RWPE2 (cell line): ENCODE measurements around the gene CAPN8.

ENCODE experiments used
- ATAC-seq: fragments of 200-7000 bp; cut with Tn5 transposase; 3 replicates; pipeline ENCODE4 v1.9.1; 2021; ENCODE audit warnings: low read depth
- DNase-seq: peaks from one replicate; pipeline ENCODE4 v3.0.0-alpha.2; 2020; ENCODE audit warnings: low spot score
- H3K27ac ChIP-seq: fragments of 450-650 bp; 2 replicates; pipeline ENCODE4 v1.5.1; 2017; ENCODE audit warnings: mild to moderate bottlenecking; ENCODE audit not compliant: poor library complexity, severe bottlenecking
- H3K27me3 ChIP-seq: fragments of 250-450 bp; sonication (Bioruptor Pico); 2 replicates; pipeline ENCODE4 v1.5.1; 2021; ENCODE audit warnings: mild to moderate bottlenecking, moderate library complexity; ENCODE audit not compliant: insufficient read depth, poor library complexity, severe bottlenecking
- H3K36me3 ChIP-seq: fragments of 250-450 bp; sonication (Bioruptor Pico); 2 replicates; pipeline ENCODE4 v1.5.1; 2020; ENCODE audit warnings: low read depth, mild to moderate bottlenecking, moderate library complexity
- H3K4me1 ChIP-seq: fragments of 250-450 bp; sonication (Bioruptor Pico); 2 replicates; pipeline ENCODE4 v1.5.1; 2021; ENCODE audit warnings: mild to moderate bottlenecking, moderate library complexity; ENCODE audit not compliant: insufficient read depth, poor library complexity, severe bottlenecking
- H3K4me3 ChIP-seq: fragments of 250-450 bp; sonication (Bioruptor Pico); 2 replicates; pipeline ENCODE4 v1.5.1; 2021; ENCODE audit warnings: mild to moderate bottlenecking, moderate library complexity; ENCODE audit not compliant: severe bottlenecking
- H3K9me3 ChIP-seq: fragments of 250-450 bp; sonication (Bioruptor Pico); 2 replicates; pipeline ENCODE4 v1.5.1; 2021; ENCODE audit warnings: mild to moderate bottlenecking, moderate library complexity; ENCODE audit not compliant: severe bottlenecking
- TF ChIP-seq, protein P1 (sequence below): fragments of 450-650 bp; IDR thresholded peaks from one replicate; pipeline ENCODE4 v1.5.1; 2017; ENCODE audit warnings: mild to moderate bottlenecking, moderate library complexity; ENCODE audit not compliant: poor library complexity, severe bottlenecking

Gene CAPN8

GRCh38 chr1:223515421-223515820 lies 150.1 kb downstream of the CAPN8 start:
- H3K36me3 ChIP-seq, result no peaks in the 10 kb centered on the region
- no peak overlapping the region for H3K27ac ChIP-seq
- no peaks in the 10 kb centered on the region for H3K27me3 ChIP-seq
- DNase-seq (no peak), ATAC-seq (no peak)
- H3K9me3 ChIP-seq, result no peaks in the 10 kb centered on the region
- no peak overlapping the region for H3K4me3 ChIP-seq
- TF ChIP-seq, protein P1, sequence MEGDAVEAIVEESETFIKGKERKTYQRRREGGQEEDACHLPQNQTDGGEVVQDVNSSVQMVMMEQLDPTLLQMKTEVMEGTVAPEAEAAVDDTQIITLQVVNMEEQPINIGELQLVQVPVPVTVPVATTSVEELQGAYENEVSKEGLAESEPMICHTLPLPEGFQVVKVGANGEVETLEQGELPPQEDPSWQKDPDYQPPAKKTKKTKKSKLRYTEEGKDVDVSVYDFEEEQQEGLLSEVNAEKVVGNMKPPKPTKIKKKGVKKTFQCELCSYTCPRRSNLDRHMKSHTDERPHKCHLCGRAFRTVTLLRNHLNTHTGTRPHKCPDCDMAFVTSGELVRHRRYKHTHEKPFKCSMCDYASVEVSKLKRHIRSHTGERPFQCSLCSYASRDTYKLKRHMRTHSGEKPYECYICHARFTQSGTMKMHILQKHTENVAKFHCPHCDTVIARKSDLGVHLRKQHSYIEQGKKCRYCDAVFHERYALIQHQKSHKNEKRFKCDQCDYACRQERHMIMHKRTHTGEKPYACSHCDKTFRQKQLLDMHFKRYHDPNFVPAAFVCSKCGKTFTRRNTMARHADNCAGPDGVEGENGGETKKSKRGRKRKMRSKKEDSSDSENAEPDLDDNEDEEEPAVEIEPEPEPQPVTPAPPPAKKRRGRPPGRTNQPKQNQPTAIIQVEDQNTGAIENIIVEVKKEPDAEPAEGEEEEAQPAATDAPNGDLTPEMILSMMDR, result no peak
- no peaks in the 10 kb centered on the region for H3K4me1 ChIP-seq

- no peak overlapping the region for H3K4me3 ChIP-seq
- H3K27ac ChIP-seq, result no peak overlapping the region
- H3K9me3 ChIP-seq, result no peaks in the 10 kb centered on the region
- no peaks in the 10 kb centered on the region for H3K27me3 ChIP-seq
- no peak for DNase-seq
- TF ChIP-seq, protein P1, result no peak
- no peaks in the 10 kb centered on the region for H3K36me3 ChIP-seq
- H3K4me1 ChIP-seq, result no peaks in the 10 kb centered on the region
- ATAC-seq, result no peak
Measured at GRCh38 chr1:223514644-223515043, 150.9 kb downstream of the CAPN8 start.

DNA sequence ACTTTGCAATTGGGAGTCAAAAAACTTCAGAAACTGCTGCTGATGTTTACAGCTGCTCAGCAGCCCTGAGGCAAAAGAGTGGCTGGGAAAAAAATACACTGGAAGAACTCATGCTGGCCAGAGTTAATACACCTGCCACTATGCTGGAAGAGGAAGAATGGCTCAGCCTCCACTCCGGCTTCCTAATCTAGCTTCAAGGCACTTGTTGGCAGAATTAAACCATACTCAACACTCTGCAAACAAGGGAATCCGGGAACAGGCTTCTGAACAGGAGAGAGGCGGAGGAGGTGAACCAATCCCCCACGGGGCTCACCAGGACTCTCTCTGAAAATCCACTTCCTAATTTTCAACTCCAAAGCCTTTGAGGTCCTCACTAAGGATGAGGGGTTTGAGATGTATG lies 152.2 kb downstream of the CAPN8 start:
- H3K4me1 ChIP-seq, result no peaks in the 10 kb centered on the region
- H3K27ac ChIP-seq, result no peak overlapping the region
- TF ChIP-seq, protein P1, result no peak
- DNase-seq (no peak), ATAC-seq (no peak)
- no peaks in the 10 kb centered on the region for H3K9me3 ChIP-seq
- no peak overlapping the region for H3K4me3 ChIP-seq
- H3K27me3 ChIP-seq, result no peaks in the 10 kb centered on the region
- no peaks in the 10 kb centered on the region for H3K36me3 ChIP-seq

DNA sequence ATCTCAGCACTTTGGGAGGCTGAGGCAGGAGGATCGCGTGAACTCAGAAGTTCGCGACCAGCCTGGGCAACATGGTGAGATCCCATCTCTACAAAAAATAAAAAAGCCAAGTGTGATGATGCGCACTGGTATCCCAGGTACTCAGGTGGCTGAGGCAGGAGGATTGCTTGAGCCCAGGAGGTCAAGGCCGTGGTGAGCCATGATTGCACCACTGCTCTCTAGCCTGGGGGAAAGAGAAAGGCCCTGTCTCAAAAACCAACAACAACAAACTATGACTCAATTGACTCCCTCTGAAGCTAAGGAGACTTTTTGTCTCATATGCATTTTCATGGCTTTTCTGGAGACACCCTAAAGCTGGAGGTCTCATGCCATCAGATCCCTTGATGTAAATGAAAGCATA lies 153.4 kb downstream of the CAPN8 start:
- no peaks in the 10 kb centered on the region for H3K36me3 ChIP-seq
- no peaks in the 10 kb centered on the region for H3K4me1 ChIP-seq
- TF ChIP-seq, protein P1, result no peak
- H3K27ac ChIP-seq, result no peak overlapping the region
- no peak for DNase-seq
- ATAC-seq, result no peak
- no peaks in the 10 kb centered on the region for H3K27me3 ChIP-seq
- H3K4me3 ChIP-seq, result no peak overlapping the region
- H3K9me3 ChIP-seq, result no peaks in the 10 kb centered on the region

DNA sequence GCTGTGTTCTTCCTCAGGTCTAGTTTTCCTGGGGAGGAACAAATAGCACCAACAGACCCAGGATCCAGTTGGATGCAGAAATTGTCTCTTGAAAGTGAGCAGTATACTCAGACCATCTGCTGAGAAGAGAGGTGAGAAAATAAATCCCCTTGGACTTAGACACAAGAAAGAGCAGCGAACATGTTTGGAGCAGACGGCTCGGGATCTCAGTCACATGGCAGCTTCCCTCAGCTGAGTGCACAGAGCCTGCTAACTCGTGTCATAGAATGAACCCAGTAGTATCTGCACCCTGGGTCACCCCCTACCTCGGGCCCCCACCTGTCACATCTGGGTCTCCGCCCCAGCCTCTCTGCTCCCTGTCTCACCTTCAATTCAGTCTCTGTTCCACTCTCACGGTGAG lies 156.7 kb downstream of the CAPN8 start:
- H3K4me3 ChIP-seq, result no peak overlapping the region
- H3K27ac ChIP-seq, result no peak overlapping the region
- TF ChIP-seq, protein P1, result no peak
- H3K27me3 ChIP-seq, result no peaks in the 10 kb centered on the region
- no peaks in the 10 kb centered on the region for H3K4me1 ChIP-seq
- ATAC-seq, result no peak
- no peaks in the 10 kb centered on the region for H3K9me3 ChIP-seq
- H3K36me3 ChIP-seq, result no peaks in the 10 kb centered on the region
- no peak for DNase-seq
